Keratinocyte (primary cell): Measurements from ENCODE around the gene SPCS3. TPM values are rescaled to one million over a fixed set of nuclear protein-coding genes. Genes with fewer than 3 reads are reported as not detected.
"Not testable (repeated sequence)": the region's sequence is repeated elsewhere in the genome, so short reads cannot be mapped to it uniquely, and the experiment has no call there.

Experiments
- DNase-seq: peaks from one replicate; pipeline ENCODE4 v3.0.0-alpha.2; 2011; ENCODE audit warnings: low read depth, missing footprints, low spot score
- FAIRE-seq: peaks from 2 replicates; lab custom pipeline; 2011; peaks lifted over from hg19 to GRCh38; lab: Jason Lieb, UNC
- H2AFZ ChIP-seq: 2 replicates; pipeline ENCODE4 v1.6.0; 2012; ENCODE audit warnings: low read length, control low read depth, inconsistent platforms; ENCODE audit not compliant: control insufficient read depth
- H3K27ac ChIP-seq: 2 replicates; pipeline ENCODE4 v1.5.1; 2011; ENCODE audit warnings: low read length; ENCODE audit not compliant: control insufficient read depth, insufficient read depth
- H3K27me3 ChIP-seq: 3 replicates; pipeline ENCODE4 v1.6.0; 2011; ENCODE audit warnings: low read length; ENCODE audit not compliant: control insufficient read depth, insufficient read depth; ENCODE audit errors: extremely low read depth
- H3K36me3 ChIP-seq, 2 experiments: 2 replicates in 1 of 2; 3 replicates in 1 of 2; pipeline ENCODE4 v1.5.1; 2011; ENCODE audit warnings: low read length in 2 of 2, mild to moderate bottlenecking in 1 of 2; ENCODE audit not compliant: control insufficient read depth in 2 of 2, insufficient read depth in 2 of 2; ENCODE audit errors: extremely low read depth in 1 of 2
- H3K4me1 ChIP-seq: 3 replicates; pipeline ENCODE4 v1.5.1; 2011; ENCODE audit warnings: low read length; ENCODE audit not compliant: control insufficient read depth, insufficient read depth; ENCODE audit errors: extremely low read depth
- H3K4me2 ChIP-seq: 3 replicates; pipeline ENCODE4 v1.6.0; 2011; ENCODE audit warnings: low read depth, low read length; ENCODE audit not compliant: control insufficient read depth, insufficient read depth; ENCODE audit errors: extremely low read depth
- H3K4me3 ChIP-seq, 3 experiments: fragments of 200-600 bp in 1 of 3; sonication (generic) in 1 of 3; 2 replicates in 2 of 3; 3 replicates in 1 of 3; pipeline ENCODE4 v1.5.1; 2011 to 2016; ENCODE audit warnings: low read length in 3 of 3, mild to moderate bottlenecking in 3 of 3, control low read depth in 2 of 3, inconsistent platforms in 1 of 3, low read depth in 1 of 3, mixed read lengths in 1 of 3, mixed run types in 1 of 3, moderate library complexity in 1 of 3; ENCODE audit not compliant: control insufficient read depth in 2 of 3, insufficient read depth in 2 of 3; ENCODE audit errors: extremely low read depth in 1 of 3
- H3K79me2 ChIP-seq: 2 replicates; pipeline ENCODE4 v1.6.0; 2012; ENCODE audit warnings: low read length; ENCODE audit not compliant: control insufficient read depth, insufficient read depth
- H3K9ac ChIP-seq: 3 replicates; pipeline ENCODE4 v1.6.0; 2011; ENCODE audit warnings: low read length; ENCODE audit not compliant: control insufficient read depth, insufficient read depth; ENCODE audit errors: extremely low read depth
- H3K9me1 ChIP-seq: 3 replicates; pipeline ENCODE4 v1.6.0; 2011; ENCODE audit warnings: low read length; ENCODE audit not compliant: control insufficient read depth, insufficient read depth; ENCODE audit errors: extremely low read depth
- H3K9me3 ChIP-seq: 2 replicates; pipeline ENCODE4 v1.5.1; 2012; ENCODE audit warnings: low read depth, low read length; ENCODE audit not compliant: control insufficient read depth
- H4K20me1 ChIP-seq: 3 replicates; pipeline ENCODE4 v1.6.0; 2011; ENCODE audit warnings: low read length; ENCODE audit not compliant: control insufficient read depth, insufficient read depth; ENCODE audit errors: extremely low read depth
- CTCF ChIP-seq, 3 experiments: IDR thresholded peaks in 1 of 3; conservative IDR thresholded peaks in 1 of 3; optimal IDR thresholded peaks in 1 of 3; 2 replicates in 2 of 3; 3 replicates in 1 of 3; pipeline versions ENCODE3 to v1.5.1; 2011; ENCODE audit warnings: low read length in 3 of 3, mild to moderate bottlenecking in 3 of 3, moderate library complexity in 2 of 3, control low read depth in 1 of 3, inconsistent platforms in 1 of 3; ENCODE audit not compliant: insufficient read depth in 2 of 3; ENCODE audit errors: extremely low read depth in 1 of 3
- EZH2 ChIP-seq: IDR thresholded peaks from one replicate; pipeline ENCODE4 v1.6.1; 2012; ENCODE audit warnings: inconsistent platforms, mild to moderate bottlenecking, low read length, moderate library complexity
- dilution Hi-C: fragments of 300-500 bp; cut with MboI; formaldehyde crosslinking; loops from one replicate; pipeline ENCODE4 v1.7.0; 2020; ENCODE audit warnings: low sequenced_read_pairs; ENCODE audit not compliant: extremely low pct_ligation_motif_present
- polyA plus RNA-seq, 5 experiments: library from polyadenylated mRNA; depleted of rRNA in 3 of 5; stranded (reverse) in 3 of 5; stranded (forward) in 1 of 5; unstranded in 1 of 5; fragments of >200 nt; gene quantifications; 1 replicate in 1 of 5; 2 replicates in 3 of 5; 3 replicates in 1 of 5; pipeline versions ENCODE4 v1.2.1 to v1.2.3, GENCODE V29; 2011 to 2012; ENCODE audit warnings: missing spikeins in 2 of 5, low read depth in 1 of 5, low replicate concordance in 1 of 5

Gene SPCS3
- polyA plus RNA-seq, 1 donor (not counting 4 experiments of a cell fraction or from before 2014, with no cell fraction given), result 59.3 TPM

- peaks cover 8% of the 10 kb centered on the region for H3K4me1 ChIP-seq
- H3K27me3 ChIP-seq, result no peaks in the 10 kb centered on the region
- DNase-seq, result no peak
- H3K4me2 ChIP-seq, result peak overlapping the region; percentile 89
- H3K27ac ChIP-seq, result no peak overlapping the region
- H3K9ac ChIP-seq, result no peak overlapping the region
- H3K36me3 ChIP-seq, result peaks cover 0 to 2% of the 10 kb centered on the region in 2 experiments
- FAIRE-seq, result no peak
- peaks cover 74% of the 10 kb centered on the region for H3K79me2 ChIP-seq
- no peak overlapping the region for H3K4me3 ChIP-seq
- no peaks in the 10 kb centered on the region for H3K9me3 ChIP-seq
- dilution Hi-C loops, result no loop called here
- no peak overlapping the region for H2AFZ ChIP-seq
- no peaks in the 10 kb centered on the region for H3K9me1 ChIP-seq
- TF ChIP-seq CTCF (optimal IDR thresholded peaks at IDR 0.05 in 1 of 3, IDR thresholded peaks at IDR 0.05 in 1 of 3, conservative IDR thresholded peaks at IDR 0.05 in 1 of 3; ENCODE audit: extremely low read depth in 1 of 3, insufficient read depth in 2 of 3, low read length in 3 of 3), result no peak
- no peak for TF ChIP-seq EZH2
- no peaks in the 10 kb centered on the region for H4K20me1 ChIP-seq
These were observed 3.9 kb downstream of the SPCS3 start for GRCh38 chr4:176323511-176324160.

DNA sequence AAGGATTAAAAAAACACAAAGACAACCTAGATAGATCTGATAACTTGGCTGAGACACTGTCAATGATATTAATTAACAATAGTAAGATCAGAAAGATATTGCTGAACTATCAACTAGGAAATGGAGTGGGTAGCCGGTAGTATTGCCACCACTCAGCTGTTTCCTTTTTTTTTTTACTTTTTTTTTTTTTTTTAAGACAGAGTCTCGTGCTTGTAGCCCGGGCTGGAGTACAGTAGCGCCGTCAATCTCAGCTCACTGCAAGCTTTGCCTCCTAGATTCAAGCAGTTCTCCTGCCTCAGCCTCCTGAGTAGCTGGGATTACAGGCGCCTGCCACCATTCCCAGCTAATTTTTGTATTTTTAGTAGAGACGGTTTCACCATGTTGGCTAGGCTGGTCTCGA lies 5.1 kb downstream of the SPCS3 start:
- peaks cover 73% of the 10 kb centered on the region for H3K79me2 ChIP-seq
- H2AFZ ChIP-seq, DNase-seq, FAIRE-seq, H3K27ac ChIP-seq, H3K4me1 ChIP-seq, H3K27me3 ChIP-seq, H3K4me3 ChIP-seq, H3K9me1 ChIP-seq, H3K9ac ChIP-seq, H3K9me3 ChIP-seq, H4K20me1 ChIP-seq, H3K4me2 ChIP-seq, H3K36me3 ChIP-seq: not testable (repeated sequence)
- dilution Hi-C loops, result loop anchor here (25.0 kb wide), 1 partner anchor 288 kb away; no protein-coding TSS in a partner anchor

DNA sequence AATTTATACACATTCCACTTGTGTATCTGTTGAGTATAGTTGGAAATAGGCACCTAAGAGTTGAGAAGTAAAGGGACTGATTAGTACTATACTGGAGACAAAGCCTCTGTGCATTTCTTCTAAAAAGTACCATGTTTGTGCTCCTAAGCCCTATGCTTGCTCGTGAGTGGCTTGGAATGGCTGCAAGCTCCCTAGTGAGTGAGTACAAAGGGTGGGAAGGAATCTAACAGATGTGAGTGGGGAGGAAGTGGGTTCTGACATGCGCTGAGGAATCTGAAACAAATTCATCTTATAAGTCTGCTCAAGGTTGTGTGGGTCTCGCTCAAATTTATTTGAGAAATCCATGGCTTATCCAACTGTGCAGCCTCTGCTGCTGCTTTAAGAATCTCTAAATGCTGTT lies 13.3 kb downstream of the SPCS3 start:
- DNase-seq (no peak), FAIRE-seq (no peak)
- Histone ChIP-seq H3K4me3 (no peak overlapping the region), H2AFZ (no peak overlapping the region), H3K9me3 (no peaks in the 10 kb centered on the region), H3K9me1 (no peaks in the 10 kb centered on the region), H3K4me2 (no peak overlapping the region), H3K27me3 (no peaks in the 10 kb centered on the region), H3K36me3 (peaks cover under 1 to 6% of the 10 kb centered on the region in 2 experiments), H4K20me1 (no peaks in the 10 kb centered on the region), H3K9ac (no peak overlapping the region), H3K4me1 (no peaks in the 10 kb centered on the region), H3K79me2 (no peaks in the 10 kb centered on the region), H3K27ac (no peak overlapping the region)
- TF ChIP-seq EZH2 (no peak), CTCF (optimal IDR thresholded peaks at IDR 0.05 in 1 of 3, IDR thresholded peaks at IDR 0.05 in 1 of 3, conservative IDR thresholded peaks at IDR 0.05 in 1 of 3; ENCODE audit: extremely low read depth in 1 of 3, insufficient read depth in 2 of 3, low read length in 3 of 3) (no peak)
- dilution Hi-C loops, result loop anchor here (25.0 kb wide), 1 partner anchor 296 kb away; no protein-coding TSS in a partner anchor
